Measurements from ENCODE around the gene ALDH3B1.

- TF ChIP-seq POLR2A (IDR thresholded peaks at IDR 0.05) (no peak), CTCF (IDR thresholded peaks at IDR 0.05) (no peak)
These were observed 14.9 kb downstream of the ALDH3B1 start for GRCh38 chr11:68025047-68025446.
